Smooth muscle cell of the brain vasculature (primary cell): ENCODE results near the gene GPR137C.

Experiments used
- DNase-seq: peaks from one replicate; pipeline ENCODE4 v3.0.0-alpha.2; 2012; ENCODE audit warnings: low read depth, low spot score

The GPR137C gene

DNA sequence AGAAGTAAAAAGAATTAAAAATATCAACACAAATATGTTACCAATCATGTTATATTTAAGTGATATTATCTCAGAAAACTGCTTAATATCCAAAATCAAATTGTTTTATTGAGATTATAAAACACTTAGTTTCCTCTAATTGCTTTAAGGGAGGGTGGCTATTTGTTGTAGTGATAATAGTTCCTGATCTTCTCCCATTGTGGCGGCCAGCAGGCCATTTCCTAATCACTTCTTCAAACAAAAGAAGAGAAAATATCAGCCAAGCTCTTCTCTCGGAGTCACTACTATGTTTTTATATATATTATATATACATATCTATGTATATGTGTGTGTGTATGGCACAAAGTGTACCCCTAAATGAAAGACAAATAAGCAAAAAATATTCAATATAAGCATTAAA, 111.2 kb downstream of the GPR137C start:
- no peak for DNase-seq

DNA sequence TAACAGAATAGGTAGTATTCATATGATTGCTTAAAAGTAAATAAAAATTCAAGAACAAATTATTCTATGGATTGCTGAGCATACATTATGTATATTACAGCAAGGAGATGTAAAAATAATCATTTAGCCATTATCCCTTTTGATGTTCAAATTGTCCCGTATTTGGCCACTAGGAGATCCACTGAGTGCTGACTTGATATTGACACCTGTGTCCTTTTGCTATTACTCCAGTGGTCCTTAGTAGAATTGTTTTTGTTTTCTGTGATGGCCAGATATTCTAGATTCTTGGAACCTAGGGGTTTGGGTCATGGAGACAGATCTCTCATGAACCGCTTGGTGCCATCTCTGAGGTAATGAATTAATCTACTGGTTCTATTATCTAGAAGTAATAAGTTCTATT, 126.0 kb downstream of the GPR137C start:
- DNase-seq: no peak

DNA sequence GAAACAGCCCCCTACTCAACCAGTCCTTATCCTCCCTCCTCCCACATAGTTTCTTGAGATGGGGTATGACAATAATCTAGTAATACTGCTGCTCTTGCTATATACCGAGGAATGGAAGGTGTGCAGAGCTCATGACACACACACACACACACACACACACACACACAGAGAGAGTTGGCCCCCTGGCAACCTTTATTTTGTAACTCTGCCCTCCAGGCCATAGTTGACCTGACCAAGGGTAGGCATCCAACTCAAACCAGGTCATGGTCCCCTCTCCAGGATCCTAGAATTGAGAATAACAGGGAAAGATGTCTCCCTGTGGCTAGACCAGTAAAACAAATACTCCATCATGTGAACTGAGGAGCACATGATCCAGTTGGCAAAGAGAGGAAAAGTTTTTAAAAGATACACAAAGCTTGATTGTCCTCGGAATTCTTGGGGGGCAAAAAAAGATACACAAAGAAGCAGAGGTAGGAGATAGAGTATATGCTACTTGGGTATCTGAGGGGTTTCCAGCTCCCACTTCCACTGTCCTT, 131.4 kb downstream of the GPR137C start:
- DNase-seq: no peak

DNA sequence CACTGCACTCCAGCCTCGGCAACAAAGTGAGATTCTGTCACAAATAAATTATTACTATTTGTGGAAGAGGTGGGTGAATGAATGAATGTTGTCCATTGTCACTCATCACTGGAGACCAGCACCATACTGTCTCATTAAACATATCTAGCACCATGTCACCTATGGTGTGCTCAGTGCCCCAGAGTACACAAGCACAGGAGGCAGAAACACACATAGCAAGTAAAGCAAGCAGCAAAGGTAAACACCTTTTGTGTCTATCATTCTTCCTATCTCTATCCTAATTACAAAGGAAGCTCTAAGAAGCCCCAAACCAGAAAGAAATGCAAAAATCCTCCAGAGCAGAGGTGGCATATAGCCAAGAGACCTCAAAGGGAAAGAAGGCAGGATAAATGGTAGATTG, 133.5 kb downstream of the GPR137C start:
- no peak for DNase-seq
